K562 (cell line): Measurements from ENCODE around the gene LAMB4. TPM values are rescaled to one million over a fixed set of nuclear protein-coding genes. Genes with fewer than 3 reads are reported as not detected.

ENCODE experiments used
- ATF1 ChIP-seq, 2 experiments: fragments of 450-650 bp in 1 of 2; IDR thresholded peaks; 2 replicates each; pipeline ENCODE4 v1.6.1; 2016; ENCODE audit warnings: missing compliant biosample characterization in 1 of 2, missing genetic modification characterization in 1 of 2
- E2F6 ChIP-seq, 2 experiments: IDR thresholded peaks; 2 replicates each; pipeline ENCODE4 v1.6.1; 2011; ENCODE audit warnings: borderline replicate concordance in 1 of 2, control low read depth in 1 of 2, low read depth in 1 of 2, low read length in 1 of 2, mild to moderate bottlenecking in 1 of 2, mixed read lengths in 1 of 2, moderate library complexity in 1 of 2; ENCODE audit not compliant: insufficient read depth in 1 of 2, insufficient read length in 1 of 2, poor library complexity in 1 of 2, severe bottlenecking in 1 of 2; ENCODE audit errors: extremely low read depth in 1 of 2
- FOXP1 ChIP-seq: sonication (generic); formaldehyde crosslinking; IDR thresholded peaks from 2 replicates; pipeline ENCODE4 v1.8.0; 2022; ENCODE audit warnings: mild to moderate bottlenecking, missing genetic modification reagents
- HCFC1 ChIP-seq: IDR thresholded peaks from 2 replicates; pipeline ENCODE4 v1.6.1; 2012; ENCODE audit warnings: low read depth, low read length, improper control_type of control experiment
- IRF9 ChIP-seq: fragments of 450-650 bp; IDR thresholded peaks from 2 replicates; pipeline ENCODE4 v1.6.1; 2016; ENCODE audit warnings: missing biosample characterization, missing genetic modification characterization
- MTF1 ChIP-seq: fragments of 250-450 bp; sonication (Bioruptor Pico); IDR thresholded peaks from 2 replicates; pipeline ENCODE4 v1.9.0; 2021; ENCODE audit warnings: moderate library complexity, mild to moderate bottlenecking, inconsistent platforms, borderline replicate concordance
- RB1 ChIP-seq: fragments of 450-650 bp; IDR thresholded peaks from 2 replicates; pipeline ENCODE4 v1.6.1; 2017; ENCODE audit warnings: low read depth, mild to moderate bottlenecking
- SREBF1 ChIP-seq: fragments of 150-350 bp; IDR thresholded peaks from 2 replicates; pipeline ENCODE4 v1.6.1; 2014; ENCODE audit warnings: antibody characterized with exemption, low read depth, low read length, borderline replicate concordance
- TFE3 ChIP-seq: fragments of 450-650 bp; formaldehyde crosslinking; IDR thresholded peaks from 2 replicates; pipeline ENCODE4 v1.4.0; 2020; ENCODE audit warnings: mild to moderate bottlenecking, mixed read lengths
- ZBTB26 ChIP-seq: fragments of 450-650 bp; formaldehyde crosslinking; IDR thresholded peaks from 2 replicates; pipeline ENCODE4 v1.4.0; 2022; ENCODE audit warnings: missing genetic modification characterization
- polyA plus RNA-seq, 8 experiments: library from polyadenylated mRNA; depleted of rRNA in 4 of 8; stranded (reverse) in 5 of 8; unstranded in 3 of 8; fragments of >200 nt; fragmentation: Nextera tagmentation in 2 of 8; fragmentation: Illumina TruSeq in 1 of 8; extraction: Ambion mirVana in 2 of 8; extraction: Trizol in 1 of 8; gene quantifications; 2 replicates each; pipeline versions ENCODE4 v1.2.1 to v1.2.3, GENCODE V29; 2011 to 2014; ENCODE audit warnings: inconsistent platforms in 1 of 8, missing spikeins in 1 of 8
- total RNA-seq, 7 experiments: library from RNA; depleted of rRNA in 6 of 7; stranded (reverse); fragments of >200 nt in 6 of 7; fragmentation: Illumina TruSeq in 2 of 7; extraction: Trizol in 2 of 7; gene quantifications; 2 replicates each; pipeline versions ENCODE4 v1.2.1 to v1.2.3, GENCODE V29; 2011 to 2021; ENCODE audit warnings: low replicate concordance in 1 of 7

LAMB4 gene
- total and polyA plus RNA-seq, 9 of the 15 experiments (the other 6 are each of a cell fraction or from before 2014, with no cell fraction given), result 0.06 to 0.13 (median 0.07) TPM; not detected in 6

GRCh38 chr7:108152198-108152597 is 22.0 kb upstream of the LAMB4 start (continued):
- TF ChIP-seq MTF1, result no peak
- no peak for TF ChIP-seq HCFC1
- no peak for TF ChIP-seq ZBTB26 (CRISPR knock-in tag)
- no peak for TF ChIP-seq E2F6 (IDR thresholded peaks at IDR 0.05; ENCODE audit: borderline replicate concordance in 1 of 2, extremely low read depth in 1 of 2, insufficient read depth in 1 of 2, insufficient read length in 1 of 2, low read depth in 1 of 2, low read length in 1 of 2, poor library complexity in 1 of 2, severe bottlenecking in 1 of 2)
- TF ChIP-seq IRF9 (tag), result no peak
- no peak for TF ChIP-seq FOXP1 (CRISPR knock-in tag)
- TF ChIP-seq SREBF1, result no peak
- no peak for TF ChIP-seq ATF1 (CRISPR knock-in tag; IDR thresholded peaks at IDR 0.05)
- no peak for TF ChIP-seq ATF1 (tag; IDR thresholded peaks at IDR 0.05)
- TF ChIP-seq TFE3 (CRISPR knock-in tag), result no peak
- no peak for TF ChIP-seq RB1
